SK-N-SH (cell line): ENCODE measurements around the gene CLEC5A. TPM values are rescaled to one million over a fixed set of nuclear protein-coding genes. Genes with fewer than 3 reads are reported as not detected.

Source experiments
- CTCF ChIA-PET: fragments of 300-600, 350-600 bp; formaldehyde crosslinking; extraction: SDS; loops from one replicate; lab custom pipeline; 2021; lab: Yijun Ruan, JAX
- POLR2A ChIA-PET: fragments of 350-600 bp; sonication (Branson Sonifier 250); formaldehyde crosslinking; extraction: SDS; loops from one replicate; lab custom pipeline; 2020; ENCODE audit warnings: antibody characterized with exemption, inconsistent platforms; lab: Yijun Ruan, JAX
- DNase-seq: peaks from one replicate; pipeline ENCODE4 v3.0.0; 2012
- H2AFZ ChIP-seq: fragments of 200-600 bp; sonication (generic); 2 replicates; pipeline ENCODE4 v1.8.1; 2016; ENCODE audit warnings: antibody characterized with exemption, mild to moderate bottlenecking, low read depth
- H3F3A ChIP-seq: fragments of 200-600 bp; sonication (generic); replicated peaks from 2 replicates; pipeline ENCODE3; 2016; ENCODE audit warnings: antibody characterized with exemption, mild to moderate bottlenecking; ENCODE audit not compliant: insufficient read depth
- H3K27ac ChIP-seq, 2 experiments: fragments of 200-500 bp in 1 of 2; fragments of 200-600 bp in 1 of 2; sonication (Bioruptor generic) in 1 of 2; sonication (generic), shearing (Covaris generic) in 1 of 2; 2 replicates each; pipeline versions ENCODE4 v1.5.1 to v1.6.1; 2014 to 2016; ENCODE audit warnings: low read depth in 2 of 2, inconsistent platforms in 1 of 2, low read length in 1 of 2, mild to moderate bottlenecking in 1 of 2, mixed read lengths in 1 of 2
- H3K27me3 ChIP-seq: fragments of 200-600 bp; sonication (generic), shearing (Covaris generic); 2 replicates; pipeline ENCODE4 v1.6.1; 2016; ENCODE audit warnings: mixed run types; ENCODE audit not compliant: insufficient read depth
- H3K36me3 ChIP-seq, 2 experiments: fragments of 200-500 bp in 1 of 2; fragments of 200-600 bp in 1 of 2; sonication (Bioruptor generic) in 1 of 2; sonication (generic) in 1 of 2; replicated peaks in 1 of 2; 2 replicates each; pipeline versions ENCODE3 to v1.5.1; 2014 to 2016; ENCODE audit warnings: low read length in 1 of 2, mild to moderate bottlenecking in 1 of 2; ENCODE audit not compliant: insufficient read depth in 2 of 2, control insufficient read depth in 1 of 2
- H3K4me1 ChIP-seq, 2 experiments: fragments of 200-500 bp in 1 of 2; fragments of 200-600 bp in 1 of 2; sonication (Bioruptor generic) in 1 of 2; sonication (generic), shearing (Covaris generic) in 1 of 2; 2 replicates each; pipeline versions ENCODE4 v1.5.1 to v1.6.1; 2014 to 2016; ENCODE audit warnings: low read depth in 1 of 2, low read length in 1 of 2, mixed run types in 1 of 2; ENCODE audit not compliant: insufficient read depth in 2 of 2, control insufficient read depth in 1 of 2
- H3K4me2 ChIP-seq: fragments of 200-600 bp; sonication (generic), shearing (Covaris generic); 2 replicates; pipeline ENCODE4 v1.6.1; 2017; ENCODE audit warnings: mixed run types
- H3K4me3 ChIP-seq, 2 experiments: fragments of 200-500 bp in 1 of 2; fragments of 200-600 bp in 1 of 2; sonication (Bioruptor generic) in 1 of 2; sonication (generic), shearing (Covaris generic) in 1 of 2; 2 replicates each; pipeline versions ENCODE4 v1.5.1 to v1.8.1; 2014 to 2016; ENCODE audit warnings: low read depth in 2 of 2, inconsistent platforms in 1 of 2, low read length in 1 of 2, mild to moderate bottlenecking in 1 of 2, mixed read lengths in 1 of 2, moderate library complexity in 1 of 2
- H3K79me2 ChIP-seq: fragments of 200-600 bp; sonication (generic); 2 replicates; pipeline ENCODE4 v1.8.1; 2017; ENCODE audit warnings: mild to moderate bottlenecking; ENCODE audit not compliant: insufficient read depth
- H3K9ac ChIP-seq: fragments of 200-600 bp; sonication (generic); 2 replicates; pipeline ENCODE4 v1.6.1; 2017; ENCODE audit warnings: mixed run types
- H3K9me2 ChIP-seq: fragments of 200-600 bp; sonication (generic); 2 replicates; pipeline ENCODE4 v1.6.1; 2017; ENCODE audit warnings: mixed run types
- H3K9me3 ChIP-seq: fragments of 200-600 bp; sonication (generic); 2 replicates; pipeline ENCODE4 v1.6.1; 2017; ENCODE audit warnings: mixed run types, mild to moderate bottlenecking, moderate library complexity
- H4K20me1 ChIP-seq: fragments of 200-600 bp; sonication (generic); 2 replicates; pipeline ENCODE4 v1.6.1; 2017; ENCODE audit warnings: mild to moderate bottlenecking, mixed run types; ENCODE audit not compliant: insufficient read depth
- FOXJ3 ChIP-seq: sonication (generic); formaldehyde crosslinking; IDR thresholded peaks from 2 replicates; pipeline ENCODE4 v1.5.1; 2020; ENCODE audit warnings: mild to moderate bottlenecking, missing genetic modification reagents
- GABPA ChIP-seq: IDR thresholded peaks from 2 replicates; pipeline ENCODE4 v1.4.0; 2012; ENCODE audit warnings: low read depth, mild to moderate bottlenecking
- GATA2 ChIP-seq: sonication (generic); formaldehyde crosslinking; IDR thresholded peaks from 2 replicates; pipeline ENCODE4 v1.5.0; 2020; ENCODE audit warnings: mild to moderate bottlenecking, missing genetic modification reagents
- IRF3 ChIP-seq: fragments of 150-350 bp; IDR thresholded peaks from 2 replicates; pipeline ENCODE4 v1.6.1; 2016; ENCODE audit warnings: mild to moderate bottlenecking, low read depth, low read length
- JUND ChIP-seq: IDR thresholded peaks from 2 replicates; pipeline ENCODE4 v1.4.0; 2012
- MAX ChIP-seq: IDR thresholded peaks from 2 replicates; pipeline ENCODE4 v1.4.0; 2012; ENCODE audit warnings: low read depth
- MEF2A ChIP-seq: IDR thresholded peaks from 2 replicates; pipeline ENCODE4 v1.4.0; 2012; ENCODE audit warnings: low read depth, borderline replicate concordance
- NRF1 ChIP-seq: IDR thresholded peaks from 2 replicates; pipeline ENCODE4 v1.6.1; 2012; ENCODE audit warnings: low read depth, mild to moderate bottlenecking, low read length
- PBX3 ChIP-seq: IDR thresholded peaks from 2 replicates; pipeline ENCODE4; 2012
- RFX5 ChIP-seq: IDR thresholded peaks from 2 replicates; pipeline ENCODE4 v1.6.1; 2012; ENCODE audit warnings: mild to moderate bottlenecking, improper control_type of control experiment, low read length
- SIN3A ChIP-seq: IDR thresholded peaks from 2 replicates; pipeline ENCODE4 v1.6.1; 2012; ENCODE audit warnings: low read depth, mild to moderate bottlenecking, low read length, moderate library complexity, borderline replicate concordance
- SMC3 ChIP-seq: IDR thresholded peaks from 2 replicates; pipeline ENCODE4 v1.6.1; 2012; ENCODE audit warnings: low read depth, low read length, improper control_type of control experiment
- TAF1 ChIP-seq: IDR thresholded peaks from 2 replicates; pipeline ENCODE4 v1.6.1; 2012; ENCODE audit warnings: low read depth, mild to moderate bottlenecking, low read length, moderate library complexity, borderline replicate concordance
- TCF12 ChIP-seq: IDR thresholded peaks from 2 replicates; pipeline ENCODE4 v1.4.0; 2012
- TEAD4 ChIP-seq: IDR thresholded peaks from 2 replicates; pipeline ENCODE4 v1.4.0; 2012; ENCODE audit warnings: mild to moderate bottlenecking, borderline replicate concordance; ENCODE audit not compliant: insufficient read depth
- USF1 ChIP-seq: IDR thresholded peaks from 2 replicates; pipeline ENCODE4 v1.4.0; 2012; ENCODE audit warnings: low read depth, borderline replicate concordance
- WGBS: methylation state at CpG from one replicate; pipeline ENCODE4 v1.1.6; 2017; ENCODE audit warnings: low lambda C conversion rate; 5-methylcytosine and 5-hydroxymethylcytosine counted together
- polyA plus RNA-seq, 3 experiments: library from polyadenylated mRNA; depleted of rRNA; stranded (reverse); fragments of >200 nt; gene quantifications; 2 replicates each; pipeline ENCODE4 v1.2.3, GENCODE V29; 2012
- TF ChIP-seq, protein P1 (sequence below): fragments of 200-600 bp; sonication (generic); IDR thresholded peaks from 2 replicates; pipeline ENCODE4 v1.6.1; 2017; ENCODE audit warnings: antibody characterized with exemption, mild to moderate bottlenecking, moderate library complexity
- TF ChIP-seq, protein P2 (sequence below): IDR thresholded peaks from 2 replicates; pipeline ENCODE4 v1.6.1; 2012; ENCODE audit warnings: mild to moderate bottlenecking, low read depth, low read length, moderate library complexity

The CLEC5A gene
- polyA plus RNA-seq, 1 of the 3 experiments (the other 2 are of a cell fraction): not detected

GRCh38 chr7:141891336-141891735 is 55.4 kb downstream of the CLEC5A start:
- TF ChIP-seq SMC3: no peak
- TF ChIP-seq, protein P1, sequence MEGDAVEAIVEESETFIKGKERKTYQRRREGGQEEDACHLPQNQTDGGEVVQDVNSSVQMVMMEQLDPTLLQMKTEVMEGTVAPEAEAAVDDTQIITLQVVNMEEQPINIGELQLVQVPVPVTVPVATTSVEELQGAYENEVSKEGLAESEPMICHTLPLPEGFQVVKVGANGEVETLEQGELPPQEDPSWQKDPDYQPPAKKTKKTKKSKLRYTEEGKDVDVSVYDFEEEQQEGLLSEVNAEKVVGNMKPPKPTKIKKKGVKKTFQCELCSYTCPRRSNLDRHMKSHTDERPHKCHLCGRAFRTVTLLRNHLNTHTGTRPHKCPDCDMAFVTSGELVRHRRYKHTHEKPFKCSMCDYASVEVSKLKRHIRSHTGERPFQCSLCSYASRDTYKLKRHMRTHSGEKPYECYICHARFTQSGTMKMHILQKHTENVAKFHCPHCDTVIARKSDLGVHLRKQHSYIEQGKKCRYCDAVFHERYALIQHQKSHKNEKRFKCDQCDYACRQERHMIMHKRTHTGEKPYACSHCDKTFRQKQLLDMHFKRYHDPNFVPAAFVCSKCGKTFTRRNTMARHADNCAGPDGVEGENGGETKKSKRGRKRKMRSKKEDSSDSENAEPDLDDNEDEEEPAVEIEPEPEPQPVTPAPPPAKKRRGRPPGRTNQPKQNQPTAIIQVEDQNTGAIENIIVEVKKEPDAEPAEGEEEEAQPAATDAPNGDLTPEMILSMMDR: no peak
- no peak for TF ChIP-seq TCF12
- no peak for TF ChIP-seq IRF3
- TF ChIP-seq TAF1: no peak
- no peak for TF ChIP-seq NRF1
- TF ChIP-seq TEAD4: no peak
- TF ChIP-seq GATA2 (CRISPR knock-in tag): no peak
- no peak for TF ChIP-seq USF1
- TF ChIP-seq MEF2A: no peak
- TF ChIP-seq FOXJ3 (CRISPR knock-in tag): no peak
- TF ChIP-seq RFX5: no peak
- no peak for TF ChIP-seq MAX
- TF ChIP-seq SIN3A: no peak
- no peak for TF ChIP-seq PBX3
- no peak for TF ChIP-seq GABPA
- TF ChIP-seq JUND: no peak
- TF ChIP-seq, protein P2, sequence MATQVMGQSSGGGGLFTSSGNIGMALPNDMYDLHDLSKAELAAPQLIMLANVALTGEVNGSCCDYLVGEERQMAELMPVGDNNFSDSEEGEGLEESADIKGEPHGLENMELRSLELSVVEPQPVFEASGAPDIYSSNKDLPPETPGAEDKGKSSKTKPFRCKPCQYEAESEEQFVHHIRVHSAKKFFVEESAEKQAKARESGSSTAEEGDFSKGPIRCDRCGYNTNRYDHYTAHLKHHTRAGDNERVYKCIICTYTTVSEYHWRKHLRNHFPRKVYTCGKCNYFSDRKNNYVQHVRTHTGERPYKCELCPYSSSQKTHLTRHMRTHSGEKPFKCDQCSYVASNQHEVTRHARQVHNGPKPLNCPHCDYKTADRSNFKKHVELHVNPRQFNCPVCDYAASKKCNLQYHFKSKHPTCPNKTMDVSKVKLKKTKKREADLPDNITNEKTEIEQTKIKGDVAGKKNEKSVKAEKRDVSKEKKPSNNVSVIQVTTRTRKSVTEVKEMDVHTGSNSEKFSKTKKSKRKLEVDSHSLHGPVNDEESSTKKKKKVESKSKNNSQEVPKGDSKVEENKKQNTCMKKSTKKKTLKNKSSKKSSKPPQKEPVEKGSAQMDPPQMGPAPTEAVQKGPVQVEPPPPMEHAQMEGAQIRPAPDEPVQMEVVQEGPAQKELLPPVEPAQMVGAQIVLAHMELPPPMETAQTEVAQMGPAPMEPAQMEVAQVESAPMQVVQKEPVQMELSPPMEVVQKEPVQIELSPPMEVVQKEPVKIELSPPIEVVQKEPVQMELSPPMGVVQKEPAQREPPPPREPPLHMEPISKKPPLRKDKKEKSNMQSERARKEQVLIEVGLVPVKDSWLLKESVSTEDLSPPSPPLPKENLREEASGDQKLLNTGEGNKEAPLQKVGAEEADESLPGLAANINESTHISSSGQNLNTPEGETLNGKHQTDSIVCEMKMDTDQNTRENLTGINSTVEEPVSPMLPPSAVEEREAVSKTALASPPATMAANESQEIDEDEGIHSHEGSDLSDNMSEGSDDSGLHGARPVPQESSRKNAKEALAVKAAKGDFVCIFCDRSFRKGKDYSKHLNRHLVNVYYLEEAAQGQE: no peak
- Histone ChIP-seq H3K4me2 (no peak overlapping the region), H3K9me3 (no peaks in the 10 kb centered on the region), H3K79me2 (no peaks in the 10 kb centered on the region), H3K27me3 (no peaks in the 10 kb centered on the region), H3K9me2 (no peaks in the 10 kb centered on the region), H4K20me1 (no peaks in the 10 kb centered on the region), H3K9ac (no peak overlapping the region), H3K27ac (no peak overlapping the region), H3K4me3 (no peak overlapping the region), H2AFZ (no peak overlapping the region), H3K36me3 (no peaks in the 10 kb centered on the region), H3F3A (no peaks in the 10 kb centered on the region), H3K4me1 (no peaks in the 10 kb centered on the region)
- no peak for DNase-seq
- WGBS: 0% methylated on average over 3 of the region's 3 CpGs
- ChIA-PET CTCF (no interaction called here), POLR2A (no interaction called here)
